GM19397 (cell line): Measurements from ENCODE around the gene PML.
"Not testable (repeated sequence)": the region's sequence is repeated elsewhere in the genome, so short reads cannot be mapped to it uniquely, and the experiment has no call there.

Experiments
- ATAC-seq: cut with Tn5 transposase; IDR thresholded peaks from one replicate; pipeline ENCODE4 v1.9.1; 2021; ENCODE audit warnings: mild to moderate bottlenecking, moderate library complexity; ENCODE audit not compliant: unreplicated experiment

Gene PML

GRCh38 chr15:73957276-73957675 is 37.2 kb upstream of the PML start:
- no peak for ATAC-seq

GRCh38 chr15:73957785-73958184 is 36.7 kb upstream of the PML start:
- no peak for ATAC-seq

- ATAC-seq, result no peak
Observed at GRCh38 chr15:73959012-73959581, 35.4 kb upstream of the PML start.

- no peak for ATAC-seq
Observed at GRCh38 chr15:73959801-73960200, 34.7 kb upstream of the PML start.

- not testable (repeated sequence) for ATAC-seq
Observed at GRCh38 chr15:73960472-73961070, 33.9 kb upstream of the PML start.

- no peak for ATAC-seq
Observed at GRCh38 chr15:73962433-73962832, 32.1 kb upstream of the PML start.

GRCh38 chr15:73964736-73965093 is 29.8 kb upstream of the PML start:
- ATAC-seq, result no peak

- ATAC-seq, result no peak
Observed at GRCh38 chr15:73965094-73965757, 29.3 kb upstream of the PML start.

- ATAC-seq, result no peak
Observed at GRCh38 chr15:73965758-73966113, 28.8 kb upstream of the PML start.

GRCh38 chr15:73968461-73968860 is 26.1 kb upstream of the PML start:
- no peak for ATAC-seq

GRCh38 chr15:73969151-73969759 is 25.3 kb upstream of the PML start:
- ATAC-seq, result no peak

GRCh38 chr15:73972984-73973682 is 21.4 kb upstream of the PML start:
- ATAC-seq, result no peak

- not testable (repeated sequence) for ATAC-seq
Observed at GRCh38 chr15:73973683-73974200, 20.8 kb upstream of the PML start.

- ATAC-seq, result not testable (repeated sequence)
Observed at GRCh38 chr15:73975440-73976125, 18.9 kb upstream of the PML start.

GRCh38 chr15:73978896-73979295 is 15.6 kb upstream of the PML start:
- no peak for ATAC-seq

GRCh38 chr15:73979636-73980035 is 14.9 kb upstream of the PML start:
- no peak for ATAC-seq

- no peak for ATAC-seq
Observed at GRCh38 chr15:73981761-73982221, 12.7 kb upstream of the PML start.

GRCh38 chr15:73982222-73982962 is 12.1 kb upstream of the PML start:
- no peak for ATAC-seq

- ATAC-seq, result no peak
Observed at GRCh38 chr15:73983211-73983727, 11.2 kb upstream of the PML start.

- no peak for ATAC-seq
Observed at GRCh38 chr15:73983773-73984172, 10.7 kb upstream of the PML start.
